BJ (cell line): ENCODE results near the gene ADGRA1. TPM values are rescaled to one million over a fixed set of nuclear protein-coding genes. Genes with fewer than 3 reads are reported as not detected.

Source experiments
- CTCF ChIA-PET: fragments of 350-600 bp; formaldehyde crosslinking; extraction: SDS; loops from one replicate; lab custom pipeline; 2021; ENCODE audit warnings: antibody characterized with exemption, inconsistent platforms; lab: Yijun Ruan, JAX
- POLR2A ChIA-PET: fragments of 300-600 bp; sonication (Branson Sonifier 250); formaldehyde crosslinking; extraction: SDS; loops from one replicate; lab custom pipeline; 2021; ENCODE audit warnings: antibody characterized with exemption; lab: Charles Lee
- DNase-seq: peaks from one replicate; pipeline ENCODE4 v3.0.0-alpha.2; 2011; ENCODE audit warnings: low read depth
- H3K27me3 ChIP-seq: 2 replicates; pipeline ENCODE4 v1.6.0; 2011; ENCODE audit warnings: low read length; ENCODE audit not compliant: control insufficient read depth, insufficient read depth
- H3K36me3 ChIP-seq: 2 replicates; pipeline ENCODE4 v1.5.1; 2011; ENCODE audit warnings: low read length; ENCODE audit not compliant: control insufficient read depth, insufficient read depth
- H3K4me3 ChIP-seq: 2 replicates; pipeline ENCODE4 v1.5.1; 2011; ENCODE audit warnings: low read depth, mild to moderate bottlenecking, control low read depth, low read length
- polyA plus RNA-seq: library from polyadenylated mRNA; depleted of rRNA; stranded (reverse); fragments of >200 nt; gene quantifications from 2 replicates; pipeline ENCODE4 v1.2.3, GENCODE V29; 2011
- TF ChIP-seq, protein P1 (sequence below): IDR thresholded peaks from 2 replicates; pipeline ENCODE4 v1.5.1; 2011; ENCODE audit warnings: low read depth, mild to moderate bottlenecking, control low read depth, inconsistent platforms, low read length, moderate library complexity; ENCODE audit not compliant: insufficient read depth

The ADGRA1 gene
- polyA plus RNA-seq, 1 experiment = not detected

DNA sequence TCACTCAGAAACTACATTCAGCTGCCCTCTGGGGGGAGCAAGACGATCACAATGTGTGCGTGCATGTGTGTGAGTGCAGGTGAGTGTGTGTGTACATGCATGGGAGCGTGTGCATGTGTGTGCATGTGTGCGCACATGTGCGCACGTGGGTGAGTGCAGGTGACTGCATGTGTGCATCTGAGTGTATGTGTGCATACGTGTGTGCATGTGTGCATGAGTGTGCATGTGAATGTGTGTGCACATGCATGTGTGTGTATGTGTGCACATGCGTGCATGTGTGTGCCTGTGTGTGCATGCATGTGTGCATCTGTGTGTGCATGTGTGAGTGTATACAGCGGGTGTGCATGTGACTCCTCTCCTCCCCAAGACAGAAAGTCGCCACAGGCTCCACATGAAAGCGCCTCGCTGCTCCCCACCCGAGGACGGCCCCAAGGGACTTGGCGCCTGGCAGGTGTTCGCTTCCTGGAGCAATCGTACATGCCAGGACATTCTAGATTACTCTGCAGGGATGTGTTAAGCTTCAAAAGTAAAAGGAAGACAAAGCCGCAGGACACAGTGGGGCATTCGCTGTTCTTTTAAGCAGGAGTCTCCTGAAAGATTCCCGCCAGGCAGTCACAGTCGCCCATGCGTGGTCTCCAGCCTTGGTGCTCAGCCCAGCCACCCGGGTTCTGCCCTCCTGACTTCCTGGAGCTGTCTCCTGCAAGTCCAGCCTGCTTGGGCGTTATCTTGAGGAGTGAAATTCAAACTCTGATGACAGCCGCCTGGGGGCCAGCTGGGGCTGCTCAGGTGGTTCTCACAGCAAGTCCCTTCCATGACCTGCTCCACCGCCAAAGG is 42.0 kb upstream of the ADGRA1 start:
- Histone ChIP-seq H3K27me3 (no peaks in the 10 kb centered on the region), H3K4me3 (no peak overlapping the region), H3K36me3 (no peaks in the 10 kb centered on the region)
- POLR2A ChIA-PET = no interaction called here
- DNase-seq = no peak
- TF ChIP-seq, protein P1, sequence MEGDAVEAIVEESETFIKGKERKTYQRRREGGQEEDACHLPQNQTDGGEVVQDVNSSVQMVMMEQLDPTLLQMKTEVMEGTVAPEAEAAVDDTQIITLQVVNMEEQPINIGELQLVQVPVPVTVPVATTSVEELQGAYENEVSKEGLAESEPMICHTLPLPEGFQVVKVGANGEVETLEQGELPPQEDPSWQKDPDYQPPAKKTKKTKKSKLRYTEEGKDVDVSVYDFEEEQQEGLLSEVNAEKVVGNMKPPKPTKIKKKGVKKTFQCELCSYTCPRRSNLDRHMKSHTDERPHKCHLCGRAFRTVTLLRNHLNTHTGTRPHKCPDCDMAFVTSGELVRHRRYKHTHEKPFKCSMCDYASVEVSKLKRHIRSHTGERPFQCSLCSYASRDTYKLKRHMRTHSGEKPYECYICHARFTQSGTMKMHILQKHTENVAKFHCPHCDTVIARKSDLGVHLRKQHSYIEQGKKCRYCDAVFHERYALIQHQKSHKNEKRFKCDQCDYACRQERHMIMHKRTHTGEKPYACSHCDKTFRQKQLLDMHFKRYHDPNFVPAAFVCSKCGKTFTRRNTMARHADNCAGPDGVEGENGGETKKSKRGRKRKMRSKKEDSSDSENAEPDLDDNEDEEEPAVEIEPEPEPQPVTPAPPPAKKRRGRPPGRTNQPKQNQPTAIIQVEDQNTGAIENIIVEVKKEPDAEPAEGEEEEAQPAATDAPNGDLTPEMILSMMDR = no peak
- CTCF ChIA-PET = interaction anchor here (0.8 kb wide), 1 partner anchor 9 kb away, joined by 3 read pairs; no protein-coding TSS in a partner anchor

DNA sequence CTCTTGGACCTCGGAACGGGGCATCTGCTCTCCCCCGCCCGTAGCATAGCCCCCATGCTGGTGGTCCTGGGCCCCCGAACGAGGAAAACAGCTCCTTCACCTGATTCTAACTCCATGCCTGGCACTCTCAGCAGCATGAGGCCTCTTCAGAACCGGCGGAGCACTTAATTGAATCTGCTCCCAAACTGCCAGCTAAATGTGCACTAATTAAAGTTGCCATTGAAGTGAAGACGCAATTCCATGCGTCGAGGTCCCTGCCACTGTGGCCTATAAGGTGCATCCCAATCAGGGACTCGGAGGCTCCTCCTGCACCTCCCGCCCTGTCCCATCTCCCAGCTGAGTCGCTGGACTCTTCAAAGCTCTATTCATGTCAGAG is 41.3 kb upstream of the ADGRA1 start:
- TF ChIP-seq, protein P1 = no peak
- Histone ChIP-seq H3K27me3 (no peaks in the 10 kb centered on the region), H3K36me3 (no peaks in the 10 kb centered on the region), H3K4me3 (no peak overlapping the region)
- no peak for DNase-seq
- ChIA-PET CTCF (interaction anchor here (0.8 kb wide), 1 partner anchor 10 kb away, joined by 3 read pairs; no protein-coding TSS in a partner anchor), POLR2A (no interaction called here)

DNA sequence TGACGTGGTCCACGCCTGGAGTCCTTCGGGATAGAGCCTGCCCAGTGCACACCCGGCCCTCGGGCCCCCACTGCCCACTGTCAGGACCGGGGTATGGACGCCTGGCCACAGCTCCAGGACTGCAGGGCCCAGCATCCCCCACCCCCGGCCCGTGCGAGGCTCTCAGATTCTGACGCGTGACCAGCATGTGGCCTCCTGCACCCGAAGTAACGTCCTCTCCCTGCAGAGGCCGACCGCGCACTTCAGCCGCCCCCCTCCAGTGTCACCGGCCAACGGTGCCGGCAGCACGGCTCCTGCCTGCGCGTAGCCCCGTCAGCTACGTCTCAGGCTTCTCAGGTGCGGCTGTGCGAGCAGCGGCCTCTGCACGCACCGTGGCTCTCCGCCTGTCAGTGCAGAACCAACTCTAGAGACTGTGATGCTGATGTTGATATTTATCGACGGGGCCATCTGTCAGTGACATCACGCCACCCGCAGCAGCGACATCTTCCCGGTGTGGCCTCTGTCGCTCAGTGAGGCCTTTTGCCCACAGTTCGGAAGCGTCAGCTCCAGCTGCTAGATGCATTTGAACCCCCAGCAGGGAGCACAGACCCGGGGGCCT is 40.1 kb upstream of the ADGRA1 start:
- no peak for DNase-seq

DNA sequence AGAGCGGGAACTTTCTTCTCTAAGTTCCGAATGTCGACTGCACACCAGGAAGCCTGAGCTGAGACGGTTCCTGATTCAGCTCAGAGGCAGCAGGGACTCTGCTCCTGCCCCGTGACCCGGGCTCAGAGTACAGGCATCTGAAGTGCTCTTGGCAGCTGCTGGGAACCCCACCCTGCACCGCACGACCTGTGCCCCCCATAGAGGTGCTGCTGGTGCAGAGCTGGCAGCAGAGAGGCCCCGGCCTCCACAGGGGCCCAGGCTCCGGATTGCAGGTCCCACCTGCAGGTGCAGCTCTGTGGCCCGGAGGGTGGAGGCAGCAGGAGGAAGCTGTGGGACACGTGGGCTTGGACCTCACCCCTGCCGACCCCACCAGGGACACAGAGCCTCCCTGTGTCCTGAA is 39.5 kb upstream of the ADGRA1 start:
- Histone ChIP-seq H3K36me3 (no peaks in the 10 kb centered on the region), H3K27me3 (no peaks in the 10 kb centered on the region), H3K4me3 (no peak overlapping the region)
- ChIA-PET CTCF (no interaction called here), POLR2A (no interaction called here)
- DNase-seq = no peak
- TF ChIP-seq, protein P1 = no peak

More for the DNA sequence above, 40.1 kb upstream of the ADGRA1 start:
- Histone ChIP-seq H3K27me3 (no peaks in the 10 kb centered on the region), H3K4me3 (no peak overlapping the region), H3K36me3 (no peaks in the 10 kb centered on the region)
- POLR2A ChIA-PET = no interaction called here
- CTCF ChIA-PET = no interaction called here
- TF ChIP-seq, protein P1 = no peak

DNA sequence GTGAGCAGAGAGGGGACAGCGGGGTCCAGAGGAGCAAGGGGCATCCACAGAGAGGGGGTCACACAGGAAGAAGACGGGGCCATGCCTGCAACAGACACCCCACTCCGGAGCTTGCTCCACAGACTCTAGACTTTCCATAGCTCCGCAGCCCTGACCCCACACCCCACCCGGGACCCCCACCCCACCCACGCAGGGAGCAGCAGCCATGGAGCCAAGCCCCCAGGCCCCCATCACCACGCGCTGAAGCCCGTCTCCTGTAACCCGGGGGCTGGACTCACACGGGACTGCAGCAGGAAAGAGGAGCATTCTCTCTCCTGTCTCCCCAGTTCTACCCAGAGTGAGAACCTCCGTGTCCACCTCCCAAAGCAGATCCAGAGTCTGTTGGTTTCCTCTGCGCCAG is 38.8 kb upstream of the ADGRA1 start:
- POLR2A ChIA-PET = no interaction called here
- TF ChIP-seq, protein P1 = no peak

More for the DNA sequence above, 38.8 kb upstream of the ADGRA1 start:
- CTCF ChIA-PET = no interaction called here
- Histone ChIP-seq H3K27me3 (no peaks in the 10 kb centered on the region), H3K4me3 (no peak overlapping the region), H3K36me3 (no peaks in the 10 kb centered on the region)
- no peak for DNase-seq
